HCT116 (cell line): ENCODE data around the gene ST7. TPM values are rescaled to one million over a fixed set of nuclear protein-coding genes. Genes with fewer than 3 reads are reported as not detected.
A peak's percentile ranks its signal among the peaks of the same experiment; 100 is the strongest.

Source experiments
- ATF3 ChIP-seq: IDR thresholded peaks from 2 replicates; pipeline ENCODE4 v1.6.1; 2012
- CEBPB ChIP-seq: IDR thresholded peaks from 2 replicates; pipeline ENCODE4 v1.6.1; 2012; ENCODE audit warnings: low read depth
- CTCF ChIP-seq, 3 experiments: fragments of 200-600 bp in 1 of 3; sonication (generic) in 1 of 3; IDR thresholded peaks in 2 of 3; conservative IDR thresholded peaks in 1 of 3; 2 replicates each; pipeline ENCODE4 v1.5.1; 2012 to 2017; ENCODE audit warnings: low read depth in 2 of 3, low read length in 2 of 3, antibody characterized with exemption in 1 of 3, borderline replicate concordance in 1 of 3, control low read depth in 1 of 3, mild to moderate bottlenecking in 1 of 3, mixed read lengths in 1 of 3, mixed run types in 1 of 3, moderate library complexity in 1 of 3; ENCODE audit not compliant: insufficient read depth in 1 of 3
- EGR1 ChIP-seq: IDR thresholded peaks from 2 replicates; pipeline ENCODE4 v1.6.1; 2012; ENCODE audit warnings: low read depth
- EZH2phosphoT487 ChIP-seq: fragments of 200-600 bp; IDR thresholded peaks from 2 replicates; pipeline ENCODE4 v1.6.1; 2018; ENCODE audit warnings: antibody characterized with exemption, borderline replicate concordance
- MAX ChIP-seq: IDR thresholded peaks from 2 replicates; pipeline ENCODE4 v1.6.1; 2012
- POLR2A ChIP-seq: IDR thresholded peaks from 2 replicates; pipeline ENCODE4 v1.7.0; 2011; ENCODE audit warnings: borderline replicate concordance; ENCODE audit not compliant: insufficient read depth, insufficient read length; ENCODE audit errors: extremely low read depth
- POLR2AphosphoS5 ChIP-seq: IDR thresholded peaks from 2 replicates; pipeline ENCODE4 v1.6.1; 2011; ENCODE audit warnings: mild to moderate bottlenecking, low read depth, low read length, moderate library complexity
- RAD21 ChIP-seq: IDR thresholded peaks from 2 replicates; pipeline ENCODE4 v1.6.1; 2012; ENCODE audit warnings: low read depth, mild to moderate bottlenecking
- SIN3A ChIP-seq: IDR thresholded peaks from 2 replicates; pipeline ENCODE4 v1.6.1; 2012; ENCODE audit warnings: low read depth
- SP1 ChIP-seq: IDR thresholded peaks from 2 replicates; pipeline ENCODE4 v1.6.1; 2012; ENCODE audit warnings: low read depth
- SRF ChIP-seq: IDR thresholded peaks from 2 replicates; pipeline ENCODE4 v1.6.1; 2012; ENCODE audit warnings: low read depth
- TCF7L2 ChIP-seq: IDR thresholded peaks from 2 replicates; pipeline ENCODE4 v1.7.0; 2011; ENCODE audit warnings: borderline replicate concordance, inconsistent platforms; ENCODE audit not compliant: insufficient read depth, insufficient read length; ENCODE audit errors: extremely low read depth
- ZBTB33 ChIP-seq: IDR thresholded peaks from 2 replicates; pipeline ENCODE4 v1.6.1; 2011; ENCODE audit warnings: mild to moderate bottlenecking, low read length, moderate library complexity; ENCODE audit not compliant: insufficient replicate concordance; ENCODE audit errors: extremely low read depth
- total RNA-seq: library from RNA; stranded (reverse); gene quantifications from one replicate; pipeline ENCODE4 v1.2.1, GENCODE V29; 2021; ENCODE audit not compliant: unreplicated experiment

The ST7 gene
- total RNA-seq, 1 experiment from 2014 or later, result 12.6 TPM

GRCh38 chr7:116953906-116954838 lies 871 bp downstream of the ST7 start (continued):
- TF ChIP-seq CTCF (IDR thresholded peaks at IDR 0.05 in 2 of 3, conservative IDR thresholded peaks at IDR 0.05 in 1 of 3; ENCODE audit: borderline replicate concordance in 1 of 3, insufficient read depth in 1 of 3, low read depth in 2 of 3, low read length in 2 of 3) (no peak), POLR2A (no peak), TCF7L2 (peak; percentile 15), MAX (peak; percentile 44), SIN3A (no peak; the same call in 1 of the 2 replicates), CEBPB (no peak), SRF (0 out of 2 replicates have a peak, but pooled peaks have one; percentile 41), ATF3 (no peak), ZBTB33 (no peak), EZH2phosphoT487 (no peak), POLR2AphosphoS5 (no peak; the same call in none of the 2 replicates), SP1 (no peak), RAD21 (no peak), EGR1 (no peak)
